Endothelial cell of umbilical vein (primary cell): Measurements from ENCODE around the gene UBE2G1. TPM values are rescaled to one million over a fixed set of nuclear protein-coding genes. Genes with fewer than 3 reads are reported as not detected.

Source experiments
- BruUV-seq: library from RNA; stranded (reverse); fragments of 400-500 nt; replicated peaks from 2 replicates; lab custom pipeline; 2021; lab: Mats Ljungman, UMichigan
- CTCF ChIA-PET: fragments of 300-600, 350-600 bp; sonication (Branson Sonifier 250); formaldehyde crosslinking; loops from one replicate; lab custom pipeline; 2021; ENCODE audit warnings: antibody characterized with exemption, inconsistent platforms; lab: Charles Lee
- POLR2A ChIA-PET: fragments of 300-600, 350-600 bp; sonication (Branson Sonifier 250); formaldehyde crosslinking; loops from one replicate; lab custom pipeline; 2021; ENCODE audit warnings: antibody characterized with exemption, inconsistent platforms; lab: Charles Lee
- DNase-seq: peaks from one replicate; pipeline ENCODE4 v3.0.0-alpha.2; 2011; ENCODE audit warnings: low read depth, low spot score
- FAIRE-seq: peaks from 2 replicates; lab custom pipeline; 2011; peaks lifted over from hg19 to GRCh38; lab: Jason Lieb, UNC
- H2AFZ ChIP-seq: 2 replicates; pipeline ENCODE4 v1.6.0; 2012; ENCODE audit warnings: low read depth, low read length, control low read depth, inconsistent platforms
- H3K27ac ChIP-seq: 2 replicates; pipeline ENCODE4 v1.5.1; 2011; ENCODE audit warnings: low read depth, mild to moderate bottlenecking, control low read depth, low read length, moderate library complexity; ENCODE audit not compliant: insufficient read depth
- H3K27me3 ChIP-seq, 2 experiments: 2 replicates each; pipeline versions ENCODE4 v1.6.0 to v1.6.1; 2011; ENCODE audit warnings: low read length in 2 of 2, mixed read lengths in 1 of 2; ENCODE audit not compliant: control insufficient read depth in 2 of 2, insufficient read depth in 2 of 2
- H3K36me3 ChIP-seq, 2 experiments: 2 replicates in 1 of 2; 3 replicates in 1 of 2; pipeline ENCODE4 v1.5.1; 2011; ENCODE audit warnings: low read length in 2 of 2, mild to moderate bottlenecking in 1 of 2, moderate library complexity in 1 of 2; ENCODE audit not compliant: control insufficient read depth in 2 of 2, insufficient read depth in 2 of 2; ENCODE audit errors: extremely low read depth in 1 of 2
- H3K4me1 ChIP-seq: 3 replicates; pipeline ENCODE4 v1.5.1; 2011; ENCODE audit warnings: mild to moderate bottlenecking, low read length; ENCODE audit not compliant: control insufficient read depth, insufficient read depth; ENCODE audit errors: extremely low read depth
- H3K4me2 ChIP-seq: 2 replicates; pipeline ENCODE4 v1.6.1; 2011; ENCODE audit warnings: low read length, control low read depth, mixed read lengths; ENCODE audit not compliant: insufficient read depth
- H3K4me3 ChIP-seq, 3 experiments: fragments of 200-600 bp in 1 of 3; sonication (generic), shearing (Covaris generic) in 1 of 3; replicated peaks in 1 of 3; 2 replicates each; pipeline ENCODE4 v1.5.1; 2011 to 2016; ENCODE audit warnings: control low read depth in 3 of 3, low read length in 3 of 3, mild to moderate bottlenecking in 2 of 3, inconsistent platforms in 1 of 3, low read depth in 1 of 3, moderate library complexity in 1 of 3; ENCODE audit not compliant: insufficient read depth in 1 of 3
- H3K79me2 ChIP-seq: 2 replicates; pipeline ENCODE4 v1.6.0; 2012; ENCODE audit warnings: low read length, inconsistent platforms; ENCODE audit not compliant: control insufficient read depth, insufficient read depth
- H3K9ac ChIP-seq: replicated peaks from 2 replicates; pipeline ENCODE3; 2011; ENCODE audit warnings: low read length, control low read depth; ENCODE audit not compliant: insufficient read depth; ENCODE audit errors: extremely low read depth
- H3K9me1 ChIP-seq: replicated peaks from 3 replicates; pipeline ENCODE4 v1.6.0; 2011; ENCODE audit warnings: mild to moderate bottlenecking, low read length; ENCODE audit not compliant: control insufficient read depth, insufficient read depth; ENCODE audit errors: extremely low read depth
- H3K9me3 ChIP-seq: replicated peaks from 2 replicates; pipeline ENCODE4 v1.5.1; 2012; ENCODE audit warnings: low read length, inconsistent platforms; ENCODE audit not compliant: control insufficient read depth, insufficient read depth
- H4K20me1 ChIP-seq: replicated peaks from 2 replicates; pipeline ENCODE3; 2011; ENCODE audit warnings: mild to moderate bottlenecking, low read length; ENCODE audit not compliant: control insufficient read depth, insufficient read depth; ENCODE audit errors: extremely low read depth
- EZH2 ChIP-seq: IDR thresholded peaks from 2 replicates; pipeline ENCODE4 v1.6.1; 2012; ENCODE audit warnings: borderline replicate concordance, low read depth, mild to moderate bottlenecking, moderate library complexity, low read length, inconsistent platforms; ENCODE audit not compliant: severe bottlenecking
- FOS ChIP-seq: IDR thresholded peaks from 2 replicates; pipeline ENCODE4 v1.6.1; 2011; ENCODE audit warnings: mild to moderate bottlenecking, low read length, moderate library complexity, borderline replicate concordance; ENCODE audit not compliant: insufficient read depth
- GATA2 ChIP-seq: IDR thresholded peaks from 2 replicates; pipeline ENCODE4 v1.7.0; 2011; ENCODE audit warnings: low read depth, mild to moderate bottlenecking, moderate library complexity, mixed read lengths, low read length; ENCODE audit not compliant: insufficient read length, insufficient read depth
- JUN ChIP-seq: IDR thresholded peaks from 2 replicates; pipeline ENCODE4 v1.6.1; 2011; ENCODE audit warnings: borderline replicate concordance, low read depth; ENCODE audit not compliant: insufficient read length, insufficient read depth
- MAX ChIP-seq: IDR thresholded peaks from 2 replicates; pipeline ENCODE4 v1.6.1; 2011; ENCODE audit not compliant: insufficient read depth, insufficient read length
- MYC ChIP-seq: IDR thresholded peaks from one replicate; pipeline ENCODE4 v1.6.1; 2011; ENCODE audit warnings: mild to moderate bottlenecking, low read depth, low read length
- POLR2A ChIP-seq: IDR thresholded peaks from 2 replicates; pipeline ENCODE4 v1.6.1; 2012; ENCODE audit warnings: low read depth, mild to moderate bottlenecking, control low read depth, low read length
- POLR2AphosphoS5 ChIP-seq: IDR thresholded peaks from 2 replicates; pipeline ENCODE4 v1.6.1; 2012; ENCODE audit warnings: low read depth, mild to moderate bottlenecking, control low read depth, low read length, moderate library complexity; ENCODE audit not compliant: insufficient read depth
- dilution Hi-C: fragments of 300-500 bp; cut with MboI; formaldehyde crosslinking; loops from one replicate; pipeline ENCODE4 v1.15.0; 2019; ENCODE audit warnings: low sequenced_read_pairs; ENCODE audit not compliant: extremely low pct_ligation_motif_present
- intact Hi-C: fragments of 100-400 bp; cut with micrococcal nuclease; formaldehyde crosslinking; loops from one replicate; pipeline ENCODE4 v1.10.0; 2022
- polyA plus RNA-seq, 4 experiments: library from polyadenylated mRNA; depleted of rRNA in 3 of 4; stranded (reverse) in 3 of 4; unstranded in 1 of 4; fragments of >200 nt; gene quantifications; 2 replicates each; pipeline versions ENCODE4 v1.2.1 to v1.2.3, GENCODE V29; 2011 to 2012; ENCODE audit warnings: missing spikeins in 1 of 4
- total RNA-seq: library from RNA; stranded (reverse); gene quantifications from 2 replicates; pipeline ENCODE4 v1.2.3, GENCODE V29; 2021
- TF ChIP-seq, protein P1 (sequence below), 2 donors: IDR thresholded peaks; 1 replicate in 1 of 2; 2 replicates in 1 of 2; pipeline ENCODE4 v1.5.1; 2011; ENCODE audit warnings: low read length in 2 of 2, mild to moderate bottlenecking in 2 of 2, moderate library complexity in 2 of 2, control low read depth in 1 of 2, inconsistent platforms in 1 of 2, low read depth in 1 of 2; ENCODE audit not compliant: insufficient read depth in 1 of 2; ENCODE audit errors: extremely low read depth in 1 of 2

UBE2G1 gene
- total and polyA plus RNA-seq, 2 donors (not counting 3 experiments of a cell fraction or from before 2014, with no cell fraction given), result 29.2 to 79.6 TPM

DNA sequence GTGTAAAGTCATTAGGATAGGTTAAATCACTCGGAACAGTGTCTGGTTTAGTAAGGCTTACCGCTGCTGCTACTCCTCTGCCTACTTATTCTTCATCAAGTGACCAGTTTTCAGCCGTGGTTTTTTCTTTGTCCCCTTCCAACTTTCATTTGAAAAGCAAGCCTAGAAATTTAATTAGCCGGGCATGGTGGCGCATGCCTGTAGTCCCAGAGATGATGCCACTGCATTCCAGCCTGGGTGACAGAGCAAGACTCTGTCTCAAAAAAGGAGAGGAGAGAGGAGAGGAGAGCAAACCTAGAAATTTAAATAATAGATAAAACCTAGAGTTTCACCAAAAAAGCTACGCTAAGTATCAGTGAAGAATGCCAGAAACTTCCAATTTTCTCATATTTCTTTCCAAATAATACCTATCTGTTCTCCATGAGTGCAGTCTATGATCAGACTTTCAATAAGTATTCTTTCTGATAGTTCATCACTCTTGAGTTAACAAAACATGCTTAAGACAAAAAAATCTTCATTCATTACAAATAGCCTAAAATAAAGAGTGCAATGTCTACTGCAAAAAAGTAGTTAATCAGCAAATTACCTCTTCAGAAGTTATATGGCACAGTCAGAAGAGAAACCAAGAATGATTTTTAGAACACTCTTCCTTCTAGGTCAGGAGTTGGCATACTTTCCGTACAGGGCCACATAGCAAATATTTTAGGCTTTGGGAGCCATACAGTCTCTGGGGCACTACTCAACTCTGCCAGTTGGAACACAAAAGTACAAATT is 117.8 kb downstream of the UBE2G1 start:
- DNase-seq (no peak), FAIRE-seq (no peak)
- intact Hi-C loops (loop anchor here (1.0 kb wide), 1 partner anchor 33 kb away; no protein-coding TSS in a partner anchor), dilution Hi-C loops (no loop called here)
- H2AFZ ChIP-seq, result no peak overlapping the region
- no peak overlapping the region for H3K9ac ChIP-seq
- H3K4me2 ChIP-seq, result no peak overlapping the region
- H3K27me3 ChIP-seq, result no peaks in the 10 kb centered on the region
- TF ChIP-seq EZH2 (no peak), JUN (no peak), MYC (no peak), POLR2A (no peak), GATA2 (no peak), MAX (no peak), FOS (no peak), POLR2AphosphoS5 (no peak)
- TF ChIP-seq, protein P1, sequence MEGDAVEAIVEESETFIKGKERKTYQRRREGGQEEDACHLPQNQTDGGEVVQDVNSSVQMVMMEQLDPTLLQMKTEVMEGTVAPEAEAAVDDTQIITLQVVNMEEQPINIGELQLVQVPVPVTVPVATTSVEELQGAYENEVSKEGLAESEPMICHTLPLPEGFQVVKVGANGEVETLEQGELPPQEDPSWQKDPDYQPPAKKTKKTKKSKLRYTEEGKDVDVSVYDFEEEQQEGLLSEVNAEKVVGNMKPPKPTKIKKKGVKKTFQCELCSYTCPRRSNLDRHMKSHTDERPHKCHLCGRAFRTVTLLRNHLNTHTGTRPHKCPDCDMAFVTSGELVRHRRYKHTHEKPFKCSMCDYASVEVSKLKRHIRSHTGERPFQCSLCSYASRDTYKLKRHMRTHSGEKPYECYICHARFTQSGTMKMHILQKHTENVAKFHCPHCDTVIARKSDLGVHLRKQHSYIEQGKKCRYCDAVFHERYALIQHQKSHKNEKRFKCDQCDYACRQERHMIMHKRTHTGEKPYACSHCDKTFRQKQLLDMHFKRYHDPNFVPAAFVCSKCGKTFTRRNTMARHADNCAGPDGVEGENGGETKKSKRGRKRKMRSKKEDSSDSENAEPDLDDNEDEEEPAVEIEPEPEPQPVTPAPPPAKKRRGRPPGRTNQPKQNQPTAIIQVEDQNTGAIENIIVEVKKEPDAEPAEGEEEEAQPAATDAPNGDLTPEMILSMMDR (IDR thresholded peaks at IDR 0.05; ENCODE audit: extremely low read depth in 1 of 2, insufficient read depth in 1 of 2, low read depth in 1 of 2, low read length in 2 of 2), result no peak
- no peaks in the 10 kb centered on the region for H3K9me3 ChIP-seq
- no peaks in the 10 kb centered on the region for H3K4me1 ChIP-seq
- no peak overlapping the region for H3K4me3 ChIP-seq
- no peaks in the 10 kb centered on the region for H3K36me3 ChIP-seq
- BruUV-seq, result no TSS peak
- ChIA-PET POLR2A (no interaction called here), CTCF (interaction anchor here (0.6 to 4.2 kb wide), 17 partner anchors 9 to 55 kb away, joined by 3 to 54 read pairs (median 5); no protein-coding TSS in a partner anchor)
- H3K9me1 ChIP-seq, result no peaks in the 10 kb centered on the region
- no peak overlapping the region for H3K27ac ChIP-seq
- H3K79me2 ChIP-seq, result peaks cover 80% of the 10 kb centered on the region
- H4K20me1 ChIP-seq, result peaks cover 7% of the 10 kb centered on the region
